HepG2 (cell line): ENCODE measurements around the gene IDH3G. TPM values are rescaled to one million over a fixed set of nuclear protein-coding genes. Genes with fewer than 3 reads are reported as not detected.

Experiments
- ATAC-seq: fragments of 200-7000 bp; cut with Tn5 transposase; 3 replicates; pipeline ENCODE4 v1.9.1; 2020; ENCODE audit warnings: mild to moderate bottlenecking, moderate library complexity
- BruUV-seq: library from RNA; stranded (reverse); fragments of 400-500 nt; replicated peaks from 2 replicates; lab custom pipeline; 2021; lab: Mats Ljungman, UMichigan
- CTCF ChIA-PET: fragments of 300-600 bp; formaldehyde crosslinking; extraction: SDS; loops from one replicate; lab custom pipeline; 2021; ENCODE audit warnings: low total read pairs, inconsistent platforms, low intra/inter-chr PET ratio; lab: Yijun Ruan, JAX
- POLR2A ChIA-PET: fragments of 350-600 bp; sonication (Branson Sonifier 250); formaldehyde crosslinking; loops from one replicate; lab custom pipeline; 2020; ENCODE audit warnings: antibody characterized with exemption, inconsistent platforms; lab: Yijun Ruan, JAX
- DNase-seq: peaks from one replicate; pipeline ENCODE4 v3.0.0-alpha.2; 2015; ENCODE audit warnings: low spot score
- FAIRE-seq: peaks from 3 replicates; lab custom pipeline; 2011; peaks lifted over from hg19 to GRCh38; lab: Jason Lieb, UNC
- H2AFZ ChIP-seq: one replicate; pipeline ENCODE4 v1.6.1; 2011; ENCODE audit warnings: low read length, inconsistent platforms
- H3K27ac ChIP-seq: fragments of 300-600 bp; 3 replicates; pipeline ENCODE4 v1.8.0; 2011; ENCODE audit warnings: mixed run types, mild to moderate bottlenecking, mixed read lengths, low read length, inconsistent platforms; ENCODE audit not compliant: insufficient read depth; ENCODE audit errors: extremely low read length
- H3K27me3 ChIP-seq, 2 experiments: fragments of 200-600 bp in 1 of 2; 2 replicates in 1 of 2; 3 replicates in 1 of 2; pipeline versions ENCODE4 v1.6.0 to v1.8.0; 2011; ENCODE audit warnings: low read length in 2 of 2, mild to moderate bottlenecking in 2 of 2, moderate library complexity in 2 of 2, inconsistent platforms in 1 of 2; ENCODE audit not compliant: insufficient read depth in 2 of 2, control insufficient read depth in 1 of 2
- H3K36me3 ChIP-seq, 2 experiments: fragments of 200-600 bp in 1 of 2; replicated peaks in 1 of 2; 2 replicates in 1 of 2; 3 replicates in 1 of 2; pipeline versions ENCODE4 v1.5.1 to v1.8.0; 2011; ENCODE audit warnings: low read length in 2 of 2, inconsistent platforms in 1 of 2; ENCODE audit not compliant: insufficient read depth in 2 of 2, control insufficient read depth in 1 of 2
- H3K4me1 ChIP-seq: 2 replicates; pipeline ENCODE4 v1.5.1; 2012; ENCODE audit warnings: low read length, inconsistent platforms; ENCODE audit not compliant: insufficient read depth
- H3K4me2 ChIP-seq: 2 replicates; pipeline ENCODE4 v1.6.0; 2011; ENCODE audit warnings: low read depth, low read length, inconsistent platforms
- H3K4me3 ChIP-seq, 3 experiments: fragments of 200-600 bp in 1 of 3; sonication (generic), shearing (Covaris generic) in 1 of 3; replicated peaks in 1 of 3; 2 replicates each; pipeline ENCODE4 v1.5.1; 2011 to 2016; ENCODE audit warnings: low read length in 3 of 3, inconsistent platforms in 2 of 3, low read depth in 2 of 3, mild to moderate bottlenecking in 2 of 3, control low read depth in 1 of 3, mixed read lengths in 1 of 3; ENCODE audit not compliant: insufficient read depth in 1 of 3
- H3K79me2 ChIP-seq: one replicate; pipeline ENCODE4 v1.6.1; 2011; ENCODE audit warnings: low read length, inconsistent platforms; ENCODE audit not compliant: insufficient read depth
- H3K9ac ChIP-seq: 2 replicates; pipeline ENCODE4 v1.6.0; 2011; ENCODE audit warnings: mild to moderate bottlenecking, low read depth, low read length, inconsistent platforms; ENCODE audit not compliant: insufficient read depth
- H3K9me3 ChIP-seq: 2 replicates; pipeline ENCODE4 v1.5.1; 2012; ENCODE audit warnings: mild to moderate bottlenecking, low read length
- H4K20me1 ChIP-seq: 2 replicates; pipeline ENCODE4 v1.6.0; 2011; ENCODE audit warnings: inconsistent platforms, mild to moderate bottlenecking, low read length, moderate library complexity; ENCODE audit not compliant: insufficient read depth
- DBP ChIP-seq: sonication (generic); formaldehyde crosslinking; IDR thresholded peaks from 2 replicates; pipeline ENCODE4 v1.4.0; 2020; ENCODE audit warnings: missing genetic modification reagents; ENCODE audit errors: not compliant biosample characterization
- DPF2 ChIP-seq: sonication (generic); formaldehyde crosslinking; IDR thresholded peaks from 2 replicates; pipeline ENCODE4 v1.4.0; 2020; ENCODE audit warnings: mild to moderate bottlenecking, low read depth, missing genetic modification reagents, borderline replicate concordance
- GPBP1L1 ChIP-seq: sonication (generic); formaldehyde crosslinking; IDR thresholded peaks from 2 replicates; pipeline ENCODE4 v1.5.0; 2020; ENCODE audit warnings: mild to moderate bottlenecking, missing genetic modification reagents
- KAT7 ChIP-seq: IDR thresholded peaks from 2 replicates; pipeline ENCODE4 v1.6.1; 2018; ENCODE audit warnings: borderline replicate concordance, missing compliant biosample characterization
- STAT6 ChIP-seq: sonication (generic); formaldehyde crosslinking; IDR thresholded peaks from 2 replicates; pipeline ENCODE4 v1.4.0; 2020; ENCODE audit warnings: missing genetic modification reagents, mild to moderate bottlenecking, borderline replicate concordance
- ZNF678 ChIP-seq: sonication (generic); formaldehyde crosslinking; IDR thresholded peaks from 2 replicates; pipeline ENCODE4 v1.4.0; 2020; ENCODE audit warnings: mild to moderate bottlenecking, missing genetic modification reagents
- ZNF770 ChIP-seq: sonication (generic); formaldehyde crosslinking; IDR thresholded peaks from 2 replicates; pipeline ENCODE4 v1.5.0; 2020; ENCODE audit warnings: mild to moderate bottlenecking, missing genetic modification reagents
- ZNF878 ChIP-seq: sonication (generic); formaldehyde crosslinking; IDR thresholded peaks from 2 replicates; pipeline ENCODE4 v1.8.1; 2023; ENCODE audit warnings: mild to moderate bottlenecking, missing genetic modification reagents, moderate library complexity
- WGBS: methylation state at CpG from one replicate; pipeline ENCODE4 v1.1.6; 2017; ENCODE audit warnings: low lambda C conversion rate; 5-methylcytosine and 5-hydroxymethylcytosine counted together
- in situ Hi-C: cut with HindIII; loops from 2 replicates; pipeline ENCODE4 v1.10.0; 2017; ENCODE audit warnings: low pct_unique_long_range_greater_than_20kb; ENCODE audit not compliant: extremely low pct_ligation_motif_present
- intact Hi-C: fragments of 100-400 bp; cut with micrococcal nuclease; formaldehyde crosslinking; loops from one replicate; pipeline ENCODE4 v1.10.0; 2022; ENCODE audit not compliant: unreplicated experiment
- polyA plus RNA-seq, 8 experiments: library from polyadenylated mRNA; depleted of rRNA in 3 of 8; stranded (reverse) in 7 of 8; unstranded in 1 of 8; fragments of >200 nt; fragmentation: Illumina TruSeq in 4 of 8; extraction: Trizol in 4 of 8; gene quantifications; 2 replicates each; pipeline versions ENCODE4 v1.2.1 to v1.2.3, GENCODE V29; 2011 to 2016; ENCODE audit warnings: low read depth in 4 of 8, missing spikeins in 1 of 8, mixed read lengths in 1 of 8; ENCODE audit not compliant: insufficient read depth in 1 of 8
- total RNA-seq, 5 experiments: library from RNA; depleted of rRNA; stranded (reverse); fragments of >200 nt; fragmentation: Illumina TruSeq; extraction: Trizol; gene quantifications; 2 replicates each; pipeline ENCODE4 v1.2.3, GENCODE V29; 2016; ENCODE audit warnings: low read depth in 1 of 5

The IDH3G gene
- total and polyA plus RNA-seq, 2 of the 13 experiments (the other 11 are each of a cell fraction or from before 2014, with no cell fraction given): 18.7 to 35.5 TPM

GRCh38 chrX:153769865-153770600 is 24.1 kb downstream of the IDH3G start:
- intact Hi-C loops: loop anchor here (10.0 kb wide), 1 partner anchor 175 kb away; the partner anchor contains the start of gene RENBP
- no peaks in the 10 kb centered on the region for H4K20me1 ChIP-seq
- no peaks in the 10 kb centered on the region for H3K9me3 ChIP-seq
- no peak overlapping the region for H3K9ac ChIP-seq
- H2AFZ ChIP-seq: no peak overlapping the region
- H3K4me3 ChIP-seq: no peak overlapping the region
- POLR2A ChIA-PET: no interaction called here
- FAIRE-seq: no peak
- peaks cover 16% of the 10 kb centered on the region; the same call in 1 of the 2 replicates for H3K4me1 ChIP-seq
- no peaks in the 10 kb centered on the region for H3K27me3 ChIP-seq
- TF ChIP-seq ZNF770 (CRISPR knock-in tag): no peak
- TF ChIP-seq STAT6 (CRISPR knock-in tag): no peak
- no peak for TF ChIP-seq KAT7 (CRISPR knock-in tag)
- TF ChIP-seq DBP (CRISPR knock-in tag): no peak
- TF ChIP-seq ZNF678: no peak
- no peak for TF ChIP-seq ZNF878 (CRISPR knock-in tag)
- no peak for TF ChIP-seq DPF2 (CRISPR knock-in tag)
- TF ChIP-seq GPBP1L1 (CRISPR knock-in tag): no peak
- no peaks in the 10 kb centered on the region for H3K79me2 ChIP-seq
- ATAC-seq: no peak
- H3K4me2 ChIP-seq: no peak overlapping the region
- no peaks in the 10 kb centered on the region for H3K36me3 ChIP-seq
- CTCF ChIA-PET: no interaction called here
- 92% methylated on average over 8 of the region's 25 CpGs for WGBS
- in situ Hi-C loops: no loop called here
- no peak for DNase-seq
- H3K27ac ChIP-seq: no peak overlapping the region
- no TSS peak for BruUV-seq
